SHP77 (cell line): ENCODE data around the gene NOP56.

Source experiments
- DNase-seq, 2 experiments: peaks; one replicate each; lab custom pipeline; 2025; lab: John Stamatoyannopoulos, UW

The NOP56 gene, protein sequence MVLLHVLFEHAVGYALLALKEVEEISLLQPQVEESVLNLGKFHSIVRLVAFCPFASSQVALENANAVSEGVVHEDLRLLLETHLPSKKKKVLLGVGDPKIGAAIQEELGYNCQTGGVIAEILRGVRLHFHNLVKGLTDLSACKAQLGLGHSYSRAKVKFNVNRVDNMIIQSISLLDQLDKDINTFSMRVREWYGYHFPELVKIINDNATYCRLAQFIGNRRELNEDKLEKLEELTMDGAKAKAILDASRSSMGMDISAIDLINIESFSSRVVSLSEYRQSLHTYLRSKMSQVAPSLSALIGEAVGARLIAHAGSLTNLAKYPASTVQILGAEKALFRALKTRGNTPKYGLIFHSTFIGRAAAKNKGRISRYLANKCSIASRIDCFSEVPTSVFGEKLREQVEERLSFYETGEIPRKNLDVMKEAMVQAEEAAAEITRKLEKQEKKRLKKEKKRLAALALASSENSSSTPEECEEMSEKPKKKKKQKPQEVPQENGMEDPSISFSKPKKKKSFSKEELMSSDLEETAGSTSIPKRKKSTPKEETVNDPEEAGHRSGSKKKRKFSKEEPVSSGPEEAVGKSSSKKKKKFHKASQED

DNA sequence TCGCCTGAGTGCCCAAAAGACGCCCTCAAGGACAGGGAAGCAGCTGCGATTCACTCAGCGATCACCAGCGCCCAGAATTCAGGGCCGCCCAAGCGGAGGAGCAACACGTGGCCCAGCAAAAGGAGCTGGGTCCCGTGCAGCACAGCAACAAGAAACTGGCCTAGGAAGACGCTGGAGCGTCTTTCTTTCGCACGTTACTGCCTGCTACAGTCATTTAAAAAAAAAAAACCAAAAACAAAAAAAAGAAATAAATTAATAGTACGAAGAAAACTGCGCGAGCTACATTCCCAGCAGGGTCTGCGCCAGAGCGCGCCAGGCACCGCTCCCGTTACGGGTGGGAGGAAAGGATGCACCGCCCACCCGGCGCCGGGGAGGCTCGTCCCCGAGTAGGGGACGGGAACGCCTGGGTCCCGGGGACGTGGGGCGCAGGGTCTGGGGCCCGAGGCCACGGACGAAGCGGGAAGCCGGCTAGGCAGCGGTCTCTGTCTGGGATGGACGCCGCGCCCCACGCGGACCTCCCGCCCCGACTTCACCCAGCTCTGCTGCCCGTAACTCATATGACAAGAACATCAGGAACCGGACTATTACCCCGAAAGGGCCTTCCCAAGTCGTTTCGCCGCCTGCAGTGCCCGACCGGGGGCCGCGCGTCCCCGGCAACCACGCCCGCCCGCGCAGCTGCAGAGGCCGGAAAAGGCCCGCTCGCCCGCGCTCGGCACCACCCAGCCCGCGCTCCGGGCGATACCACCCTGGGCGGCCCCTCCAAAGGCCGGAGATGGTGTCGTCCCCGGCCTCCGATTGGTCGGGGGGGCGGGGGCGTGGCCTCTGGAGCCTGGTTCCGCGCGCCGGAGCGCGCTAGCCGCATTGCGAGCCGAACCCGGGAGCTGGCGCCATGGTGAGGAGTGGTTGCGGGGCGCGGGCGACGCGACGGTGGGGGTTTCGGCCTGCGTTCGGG, at the start of gene NOP56:
TSS of gene NOP56 (plus strand) at position 861 of the 952 bp plus-strand sequence. CDS start at position 890, 29 bp downstream.
- DNase-seq: peak; percentile 92 to 93

DNA sequence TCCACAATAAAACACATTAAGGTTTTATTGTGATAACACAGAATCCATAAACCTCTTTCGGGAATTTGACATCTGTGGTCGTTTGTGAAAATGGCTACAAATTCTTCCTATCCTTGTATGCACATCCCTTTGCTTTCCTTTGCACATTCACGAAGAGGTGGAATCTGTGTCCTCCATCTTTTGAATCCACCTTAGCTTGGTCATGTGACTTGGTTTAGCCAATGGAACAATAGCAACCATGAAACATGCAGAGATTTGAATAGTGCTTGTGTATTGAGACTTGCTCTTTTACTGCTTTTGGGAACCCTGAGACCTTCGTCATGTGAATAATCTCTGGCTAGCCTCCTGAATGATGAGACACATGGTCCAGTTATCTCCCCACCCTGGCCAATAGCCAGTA, 49.7 kb upstream of the NOP56 start:
- no peak for DNase-seq

- DNase-seq: no peak
These were observed 48.5 kb upstream of the NOP56 start for GRCh38 chr20:2603816-2604505.

DNA sequence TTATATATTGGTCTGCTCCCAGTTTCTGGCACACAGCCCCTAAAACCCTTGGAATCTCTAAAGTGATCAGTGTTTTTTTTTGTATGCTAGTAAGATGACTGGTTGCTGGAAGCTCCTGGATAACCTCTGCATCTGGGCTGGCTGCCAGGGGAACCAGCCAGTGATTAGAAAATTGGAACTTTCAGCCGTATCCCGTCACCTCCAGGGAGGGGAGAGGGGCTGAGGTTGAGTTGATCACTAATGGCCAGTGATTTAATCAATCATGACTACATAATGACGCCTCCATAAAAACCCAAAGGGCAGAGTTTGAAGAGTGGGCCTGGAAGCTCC, 48.0 kb upstream of the NOP56 start:
- no peak for DNase-seq

DNA sequence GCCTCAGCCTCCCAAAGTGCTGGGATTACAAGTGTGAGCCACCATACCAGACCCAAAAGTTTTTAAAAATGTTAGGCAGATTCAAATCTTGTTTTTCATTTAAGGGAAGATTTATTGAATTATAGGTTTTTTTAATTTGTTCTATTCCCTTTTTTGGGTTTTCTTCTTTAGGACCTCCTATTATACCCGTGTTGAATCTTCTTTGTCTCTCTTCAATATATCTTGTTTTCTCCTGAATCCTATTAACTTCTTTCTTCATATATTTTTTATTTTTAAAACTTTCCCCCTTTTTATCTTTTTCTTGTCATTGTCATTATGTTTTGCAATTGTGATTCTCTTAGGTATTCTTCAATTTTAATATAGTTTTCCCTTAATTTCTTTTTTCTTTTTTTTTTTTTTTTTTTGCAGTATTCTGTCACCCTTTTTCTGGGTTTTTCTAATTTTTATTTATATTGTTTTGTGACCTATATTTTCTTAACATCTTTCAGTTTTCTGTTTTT, 45.9 kb upstream of the NOP56 start:
- DNase-seq: no peak

DNA sequence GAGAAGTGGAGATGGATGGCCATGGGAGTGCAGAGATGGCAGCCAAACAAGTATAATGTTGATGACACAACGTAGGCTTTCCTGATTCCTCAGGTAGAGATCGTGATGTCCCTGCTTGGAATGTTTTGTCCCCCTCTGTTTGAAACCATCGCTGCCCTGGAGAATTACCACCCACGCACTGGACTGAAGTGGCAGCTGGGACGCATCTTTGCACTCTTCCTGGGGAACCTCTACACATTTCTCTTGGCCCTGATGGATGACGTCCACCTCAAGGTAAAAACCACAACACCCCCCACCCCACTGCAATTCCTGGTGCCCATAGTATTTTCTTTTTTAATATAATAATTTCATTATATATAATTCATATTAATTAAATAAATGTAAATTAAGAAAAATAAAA, 42.1 kb upstream of the NOP56 start:
- no peak for DNase-seq

GRCh38 chr20:2610941-2611720, 41.3 kb upstream of the NOP56 start:
- no peak for DNase-seq

- DNase-seq: no peak
These were observed 40.4 kb upstream of the NOP56 start for GRCh38 chr20:2612073-2612472.

DNA sequence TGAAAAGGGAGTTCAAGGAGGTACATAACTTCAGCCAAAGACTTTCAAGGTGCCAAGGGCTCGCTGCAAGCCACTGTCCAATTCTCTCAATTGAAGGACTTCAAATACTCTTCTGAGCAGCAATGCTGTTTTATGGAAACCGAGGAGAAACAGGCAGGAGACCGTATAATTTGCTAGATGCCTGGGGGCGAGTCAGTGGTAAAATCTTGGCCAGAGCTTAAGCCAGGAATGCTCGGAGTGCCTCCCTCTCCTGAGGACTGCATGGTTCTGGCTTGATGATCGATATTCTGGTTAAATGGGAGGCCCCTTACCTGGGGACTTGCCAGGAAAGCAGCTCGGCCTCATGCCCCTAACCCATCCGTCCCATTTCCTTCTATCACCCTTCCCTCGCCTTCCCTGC, 35.8 kb upstream of the NOP56 start:
- no peak for DNase-seq

DNA sequence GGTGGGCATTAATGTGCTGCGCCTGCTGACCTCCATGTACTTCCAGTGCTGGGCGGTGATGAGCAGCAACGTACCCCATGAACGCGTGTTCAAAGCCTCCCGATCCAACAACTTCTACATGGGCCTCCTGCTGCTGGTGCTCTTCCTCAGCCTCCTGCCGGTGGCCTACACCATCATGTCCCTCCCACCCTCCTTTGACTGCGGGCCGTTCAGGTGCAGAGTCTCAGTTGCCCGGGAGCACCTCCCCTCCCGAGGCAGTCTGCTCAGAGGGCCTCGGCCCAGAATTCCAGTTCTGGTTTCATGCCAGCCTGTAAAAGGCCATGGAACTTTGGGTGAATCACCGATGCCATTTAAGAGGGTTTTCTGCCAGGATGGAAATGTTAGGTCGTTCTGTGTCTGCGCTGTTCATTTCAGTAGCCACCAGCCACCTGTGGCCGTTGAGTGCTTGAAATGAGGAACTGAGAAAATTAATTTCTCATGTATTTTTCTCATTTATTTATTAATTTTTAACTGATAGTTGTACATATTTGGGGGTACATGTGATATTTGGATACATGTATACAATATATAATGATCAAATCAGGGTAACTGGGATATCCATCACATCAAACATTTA, 35.2 kb upstream of the NOP56 start:
- no peak for DNase-seq

DNA sequence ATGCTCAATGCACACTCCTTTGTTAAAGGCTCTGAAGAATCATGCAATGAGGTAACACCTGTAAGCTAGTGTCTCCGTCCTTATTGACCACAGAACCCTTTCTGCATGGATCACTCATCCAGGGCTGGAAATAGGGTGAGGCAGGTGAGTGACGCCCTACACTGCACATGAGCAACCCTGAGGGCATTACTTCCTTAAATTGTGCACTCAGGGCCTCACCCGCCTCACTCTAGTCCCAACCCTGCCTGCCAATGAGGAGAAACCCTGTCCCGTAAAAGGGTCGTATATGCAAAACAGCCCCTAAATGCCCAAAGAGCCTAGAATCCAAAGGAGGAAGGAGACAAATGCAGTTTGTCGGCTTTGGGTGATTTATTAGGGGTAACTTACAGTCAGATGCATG, 33.6 kb upstream of the NOP56 start:
- DNase-seq: no peak

GRCh38 chr20:2619337-2619736, 33.1 kb upstream of the NOP56 start:
- DNase-seq: no peak

DNA sequence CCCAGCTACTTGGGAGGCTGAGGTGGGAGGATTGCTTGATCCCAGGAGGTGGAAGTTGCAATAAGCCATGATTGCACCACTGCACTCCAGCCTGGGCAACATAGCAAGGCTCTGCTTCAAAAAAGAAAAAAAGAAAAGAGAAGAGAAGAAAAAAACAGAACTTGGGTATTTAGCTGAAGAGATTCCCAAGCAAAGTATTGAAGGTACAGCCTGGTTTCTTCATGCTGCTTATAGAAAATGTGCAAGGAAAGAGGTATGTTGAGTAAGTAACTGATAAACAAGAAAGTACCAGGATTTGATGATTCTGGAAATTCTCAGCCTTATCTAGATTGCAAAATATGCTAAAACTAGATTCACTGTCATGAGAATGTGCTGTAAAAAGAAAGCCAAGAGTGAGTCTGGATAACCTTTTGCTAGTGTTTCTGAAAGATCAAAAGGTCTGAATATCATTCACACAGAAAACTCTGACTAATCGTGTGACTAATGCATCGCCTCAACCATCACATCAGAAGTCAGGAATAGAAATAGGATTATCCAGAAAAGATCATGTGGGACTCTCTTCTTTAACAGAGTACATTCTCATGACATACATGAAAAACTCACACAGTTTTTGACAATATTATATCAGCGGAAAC, 32.4 kb upstream of the NOP56 start:
- DNase-seq: no peak

DNA sequence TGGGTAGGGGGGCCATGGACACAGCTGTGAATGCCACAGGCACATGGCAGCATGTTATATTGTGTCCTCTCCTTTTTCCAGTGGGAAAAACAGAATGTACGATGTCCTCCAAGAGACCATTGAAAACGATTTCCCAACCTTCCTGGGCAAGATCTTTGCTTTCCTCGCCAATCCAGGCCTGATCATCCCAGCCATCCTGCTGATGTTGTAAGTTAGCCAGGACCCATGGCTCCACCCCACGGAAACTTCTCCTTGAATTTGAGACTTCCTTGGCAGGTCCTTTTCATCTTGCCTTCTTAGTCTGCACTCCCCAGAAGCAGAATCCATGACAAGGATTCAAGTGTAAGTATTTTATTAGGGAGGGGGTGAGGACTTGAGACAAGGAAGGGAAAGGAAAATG, 28.2 kb upstream of the NOP56 start:
- DNase-seq: no peak

DNA sequence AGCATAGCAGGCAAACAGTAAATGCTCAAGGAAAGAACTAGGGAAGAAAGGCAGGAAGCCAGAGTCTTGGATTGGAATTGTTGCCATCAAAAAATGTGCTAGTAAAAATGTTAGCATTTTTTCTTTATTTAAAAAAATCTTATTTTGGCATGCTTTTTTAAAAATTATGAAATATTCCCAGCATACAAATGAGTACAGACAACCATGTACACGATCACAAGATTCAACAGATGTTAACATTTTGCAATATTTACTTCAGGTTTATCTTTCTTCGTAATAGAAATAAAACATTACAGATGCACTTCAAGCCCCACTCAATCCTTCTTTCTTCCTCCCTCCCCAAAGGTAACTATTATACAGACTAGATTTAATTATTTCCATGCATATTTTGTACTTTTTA, 27.4 kb upstream of the NOP56 start:
- DNase-seq: no peak

DNA sequence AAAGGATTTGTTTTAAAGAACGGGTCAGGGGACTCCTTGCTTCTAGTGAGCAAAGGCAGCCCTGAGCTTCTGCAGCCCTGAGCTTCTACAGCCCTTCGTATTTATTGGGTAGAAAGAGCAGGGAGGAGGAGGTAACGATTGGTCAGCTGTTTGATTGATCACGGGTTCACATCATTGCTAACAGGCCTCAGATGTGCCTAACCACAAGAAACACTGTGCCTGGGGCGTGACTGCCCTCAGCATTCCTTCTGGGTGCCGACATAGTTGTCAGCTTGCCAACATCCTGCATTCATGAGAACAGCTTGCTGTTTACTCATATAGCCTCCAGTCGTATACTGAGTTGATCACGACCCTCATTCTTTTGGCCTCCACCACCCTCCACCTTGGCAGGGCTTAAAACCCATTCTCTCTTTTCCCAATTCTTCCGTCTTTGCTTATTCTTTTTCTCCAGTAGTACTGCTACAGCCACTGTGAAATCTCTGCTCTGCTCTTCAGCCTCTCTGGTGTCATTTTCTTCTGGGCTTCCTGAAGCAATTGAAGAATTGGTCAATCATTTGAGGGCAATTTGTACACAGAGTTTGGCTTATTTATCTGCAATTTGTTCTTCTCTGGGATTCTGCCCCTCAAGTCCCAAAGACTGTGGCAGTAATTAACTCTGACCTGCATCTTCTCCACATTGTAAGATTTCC, 25.4 kb upstream of the NOP56 start:
- peak; percentile 18 to 20 for DNase-seq

- no peak for DNase-seq
These were observed 21.2 kb upstream of the NOP56 start for GRCh38 chr20:2631228-2631627.

- DNase-seq: no peak
These were observed 19.1 kb upstream of the NOP56 start for GRCh38 chr20:2633381-2633780.

- DNase-seq: no peak
These were observed 15.2 kb upstream of the NOP56 start for GRCh38 chr20:2637246-2637645.

- DNase-seq: no peak
These were observed 12.2 kb upstream of the NOP56 start for GRCh38 chr20:2640260-2640659.
